Neural cell (in vitro differentiated cells): ENCODE results near the gene KRAS. TPM values are rescaled to one million over a fixed set of nuclear protein-coding genes. Genes with fewer than 3 reads are reported as not detected.

Experiments
- H2AFZ ChIP-seq: fragments of 200-600, 300-800 bp; sonication (generic), shearing (Covaris generic); 2 replicates; pipeline ENCODE4 v1.6.0; 2014; ENCODE audit warnings: low read depth, mild to moderate bottlenecking, antibody characterized with exemption, low read length, moderate library complexity
- H3F3A ChIP-seq: fragments of 200-600 bp; shearing (Covaris generic); 2 replicates; pipeline ENCODE4 v1.6.1; 2016; ENCODE audit warnings: mild to moderate bottlenecking, moderate library complexity, mixed read lengths, antibody characterized with exemption, low read length; ENCODE audit not compliant: insufficient read depth, poor library complexity, severe bottlenecking
- H3K27ac ChIP-seq: fragments of 200-600, 300-800 bp; sonication (generic), shearing (Covaris generic); 2 replicates; pipeline ENCODE4 v1.5.1; 2014; ENCODE audit warnings: mild to moderate bottlenecking, low read length, moderate library complexity
- H3K27me3 ChIP-seq: fragments of 300-800, 200-600 bp; sonication (generic), shearing (Covaris generic); 2 replicates; pipeline ENCODE4 v1.6.0; 2014; ENCODE audit warnings: mild to moderate bottlenecking, low read depth, low read length, moderate library complexity; ENCODE audit not compliant: insufficient read depth
- H3K36me3 ChIP-seq: fragments of 300-800, 200-600 bp; sonication (generic), shearing (Covaris generic); 2 replicates; pipeline ENCODE4 v1.5.1; 2014; ENCODE audit warnings: mild to moderate bottlenecking, antibody characterized with exemption, low read length, moderate library complexity; ENCODE audit not compliant: insufficient read depth
- H3K4me2 ChIP-seq: fragments of 300-800, 200-600 bp; sonication (generic), shearing (Covaris generic); 2 replicates; pipeline ENCODE4 v1.6.0; 2014; ENCODE audit warnings: mild to moderate bottlenecking, low read length
- H3K4me3 ChIP-seq: fragments of 300-800, 200-600 bp; sonication (generic), shearing (Covaris generic); 2 replicates; pipeline ENCODE4 v1.5.1; 2014; ENCODE audit warnings: mild to moderate bottlenecking, low read length, moderate library complexity
- H3K79me2 ChIP-seq: fragments of 200-600 bp; shearing (Covaris generic); replicated peaks from 2 replicates; pipeline ENCODE4 v1.6.0; 2014; ENCODE audit warnings: mild to moderate bottlenecking, low read length, moderate library complexity; ENCODE audit not compliant: insufficient read depth
- H3K9ac ChIP-seq: fragments of 300-800, 200-600 bp; sonication (generic), shearing (Covaris generic); 2 replicates; pipeline ENCODE4 v1.6.1; 2016; ENCODE audit warnings: mild to moderate bottlenecking, low read length, mixed read lengths
- H3K9me2 ChIP-seq: fragments of 200-600 bp; shearing (Covaris generic); 2 replicates; pipeline ENCODE4 v1.6.1; 2016; ENCODE audit warnings: mild to moderate bottlenecking, low read length, mixed read lengths; ENCODE audit not compliant: insufficient read depth
- H3K9me3 ChIP-seq: fragments of 200-600, 300-800 bp; sonication (generic), shearing (Covaris generic); 2 replicates; pipeline ENCODE4 v1.6.1; 2016; ENCODE audit warnings: mild to moderate bottlenecking, mixed run types, low read length, moderate library complexity, mixed read lengths
- H4K20me1 ChIP-seq: fragments of 200-600 bp; shearing (Covaris generic); 2 replicates; pipeline ENCODE4 v1.6.1; 2016; ENCODE audit warnings: mild to moderate bottlenecking, mixed run types; ENCODE audit not compliant: insufficient read depth
- EP300 ChIP-seq: fragments of 450-650 bp; conservative IDR thresholded peaks from 2 replicates; pipeline ENCODE4 v1.6.1; 2014; ENCODE audit warnings: antibody characterized with exemption, mild to moderate bottlenecking, moderate library complexity; ENCODE audit not compliant: poor library complexity, severe bottlenecking
- EZH2 ChIP-seq: fragments of 200-600, 300-800 bp; shearing (Covaris generic), sonication (generic); IDR thresholded peaks from 2 replicates; pipeline ENCODE4 v1.6.1; 2014; ENCODE audit warnings: antibody characterized with exemption, low read length, borderline replicate concordance, mild to moderate bottlenecking; ENCODE audit not compliant: insufficient read depth, poor library complexity, severe bottlenecking
- MXI1 ChIP-seq: fragments of 450-650 bp; conservative IDR thresholded peaks from 2 replicates; pipeline ENCODE4 v1.6.1; 2014; ENCODE audit warnings: antibody characterized with exemption, mild to moderate bottlenecking; ENCODE audit not compliant: poor library complexity, severe bottlenecking
- POLR2AphosphoS5 ChIP-seq: IDR thresholded peaks from 2 replicates; pipeline ENCODE4 v1.6.1; 2012
- RAD21 ChIP-seq: fragments of 450-650 bp; conservative IDR thresholded peaks from 2 replicates; pipeline ENCODE4 v1.6.1; 2014; ENCODE audit warnings: antibody characterized with exemption, mild to moderate bottlenecking, moderate library complexity
- REST ChIP-seq: IDR thresholded peaks from 2 replicates; pipeline ENCODE4 v1.6.1; 2012; ENCODE audit warnings: borderline replicate concordance
- SMC3 ChIP-seq: fragments of 450-650 bp; conservative IDR thresholded peaks from 2 replicates; pipeline ENCODE4 v1.6.1; 2014; ENCODE audit warnings: antibody characterized with exemption, mild to moderate bottlenecking, moderate library complexity; ENCODE audit not compliant: poor library complexity
- TAF1 ChIP-seq: IDR thresholded peaks from 2 replicates; pipeline ENCODE4 v1.6.1; 2012; ENCODE audit warnings: low read depth
- polyA plus RNA-seq: library from polyadenylated mRNA; depleted of rRNA; stranded (reverse); fragments of >200 nt; gene quantifications from 2 replicates; pipeline ENCODE4 v1.2.3, GENCODE V29; 2014
- TF ChIP-seq, protein P1 (sequence below): fragments of 450-650 bp; IDR thresholded peaks from 2 replicates; pipeline ENCODE4 v1.5.1; 2014; ENCODE audit warnings: antibody characterized with exemption, mild to moderate bottlenecking, moderate library complexity; ENCODE audit not compliant: poor library complexity, severe bottlenecking

KRAS gene
- polyA plus RNA-seq, 1 donor from 2014 or later: 34.7 TPM

- H3K27me3 ChIP-seq: peaks cover 49% of the 10 kb centered on the region
- H3K9me2 ChIP-seq: no peaks in the 10 kb centered on the region
- no peaks in the 10 kb centered on the region for H3K79me2 ChIP-seq
- H2AFZ ChIP-seq: no peak overlapping the region
- no peaks in the 10 kb centered on the region for H3K36me3 ChIP-seq
- H3K4me3 ChIP-seq: no peak overlapping the region
- H3K9me3 ChIP-seq: no peaks in the 10 kb centered on the region
- no peak overlapping the region for H3K27ac ChIP-seq
- H3K9ac ChIP-seq: no peak overlapping the region
- no peaks in the 10 kb centered on the region for H4K20me1 ChIP-seq
- H3F3A ChIP-seq: no peaks in the 10 kb centered on the region
- no peak overlapping the region for H3K4me2 ChIP-seq
- TF ChIP-seq, protein P1, sequence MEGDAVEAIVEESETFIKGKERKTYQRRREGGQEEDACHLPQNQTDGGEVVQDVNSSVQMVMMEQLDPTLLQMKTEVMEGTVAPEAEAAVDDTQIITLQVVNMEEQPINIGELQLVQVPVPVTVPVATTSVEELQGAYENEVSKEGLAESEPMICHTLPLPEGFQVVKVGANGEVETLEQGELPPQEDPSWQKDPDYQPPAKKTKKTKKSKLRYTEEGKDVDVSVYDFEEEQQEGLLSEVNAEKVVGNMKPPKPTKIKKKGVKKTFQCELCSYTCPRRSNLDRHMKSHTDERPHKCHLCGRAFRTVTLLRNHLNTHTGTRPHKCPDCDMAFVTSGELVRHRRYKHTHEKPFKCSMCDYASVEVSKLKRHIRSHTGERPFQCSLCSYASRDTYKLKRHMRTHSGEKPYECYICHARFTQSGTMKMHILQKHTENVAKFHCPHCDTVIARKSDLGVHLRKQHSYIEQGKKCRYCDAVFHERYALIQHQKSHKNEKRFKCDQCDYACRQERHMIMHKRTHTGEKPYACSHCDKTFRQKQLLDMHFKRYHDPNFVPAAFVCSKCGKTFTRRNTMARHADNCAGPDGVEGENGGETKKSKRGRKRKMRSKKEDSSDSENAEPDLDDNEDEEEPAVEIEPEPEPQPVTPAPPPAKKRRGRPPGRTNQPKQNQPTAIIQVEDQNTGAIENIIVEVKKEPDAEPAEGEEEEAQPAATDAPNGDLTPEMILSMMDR: no peak
- TF ChIP-seq EZH2: no peak
- TF ChIP-seq SMC3: no peak
- TF ChIP-seq REST: no peak
- TF ChIP-seq RAD21: no peak
- no peak for TF ChIP-seq EP300
- TF ChIP-seq POLR2AphosphoS5: no peak
- TF ChIP-seq TAF1: no peak
- TF ChIP-seq MXI1: no peak
Measured at GRCh38 chr12:25269701-25270100, 19.0 kb upstream of the KRAS start.

GRCh38 chr12:25266497-25266896 lies 15.8 kb upstream of the KRAS start:
- Histone ChIP-seq H3K79me2 (no peaks in the 10 kb centered on the region), H3K4me3 (no peak overlapping the region), H3K9me2 (no peaks in the 10 kb centered on the region), H3F3A (no peaks in the 10 kb centered on the region), H4K20me1 (no peaks in the 10 kb centered on the region), H3K9me3 (no peaks in the 10 kb centered on the region), H3K4me2 (no peak overlapping the region), H3K36me3 (no peaks in the 10 kb centered on the region), H3K27ac (no peak overlapping the region), H2AFZ (no peak overlapping the region), H3K9ac (no peak overlapping the region), H3K27me3 (peaks cover 77% of the 10 kb centered on the region)
- no peak for TF ChIP-seq TAF1

DNA sequence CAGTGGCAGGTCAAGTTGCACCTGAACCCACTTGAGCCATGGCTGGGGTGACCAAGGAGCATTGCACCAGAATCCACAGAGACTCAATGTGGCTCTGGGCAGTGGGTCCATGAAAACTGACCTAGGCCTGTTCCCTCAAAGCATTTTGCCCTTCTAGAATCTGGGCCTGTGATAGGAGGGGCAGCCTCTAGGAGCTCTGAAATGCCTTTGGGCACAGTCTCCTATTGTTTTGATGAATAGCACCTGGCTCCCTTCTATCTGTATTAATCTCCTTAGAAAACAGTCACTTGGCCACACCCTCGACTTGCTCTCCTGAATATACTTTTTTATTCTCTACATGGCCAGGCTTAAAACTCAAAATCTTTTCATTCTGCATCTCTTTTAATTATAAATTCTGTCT lies 14.1 kb upstream of the KRAS start:
- TF ChIP-seq EZH2 (no peak), SMC3 (no peak), REST (no peak), TAF1 (no peak), POLR2AphosphoS5 (no peak), MXI1 (no peak), EP300 (no peak), RAD21 (no peak)
- TF ChIP-seq, protein P1: no peak
- no peaks in the 10 kb centered on the region for H3F3A ChIP-seq
- no peaks in the 10 kb centered on the region for H3K9me2 ChIP-seq
- H3K36me3 ChIP-seq: no peaks in the 10 kb centered on the region
- H3K27me3 ChIP-seq: peaks cover 90% of the 10 kb centered on the region
- no peaks in the 10 kb centered on the region for H3K79me2 ChIP-seq
- H3K9ac ChIP-seq: no peak overlapping the region
- H4K20me1 ChIP-seq: no peaks in the 10 kb centered on the region
- no peak overlapping the region for H2AFZ ChIP-seq
- H3K9me3 ChIP-seq: no peaks in the 10 kb centered on the region
- H3K4me2 ChIP-seq: no peak overlapping the region
- H3K27ac ChIP-seq: no peak overlapping the region
- no peak overlapping the region for H3K4me3 ChIP-seq
